Measurements from ENCODE around the gene C19orf25. TPM values are rescaled to one million over a fixed set of nuclear protein-coding genes. Genes with fewer than 3 reads are reported as not detected.
A peak's percentile ranks its signal among the peaks of the same experiment; 100 is the strongest.

The C19orf25 gene
- total and polyA plus RNA-seq, 2 of the 13 experiments (the other 11 are each of a cell fraction or from before 2014, with no cell fraction given), result 14.2 to 32.4 TPM

- no peak for FAIRE-seq
- H2AFZ ChIP-seq (ENCODE audit: low read length), result no peak overlapping the region
- ChIA-PET POLR2A (interaction anchor here (0.9 to 3.6 kb wide), 4 partner anchors 15 to 31 kb away, joined by 3 to 19 read pairs (median 4); partner anchors contain the start of genes PCSK4 and REEP6), CTCF (ENCODE audit: low intra/inter-chr PET ratio, low total read pairs) (no interaction called here)
- peak overlapping the region; percentile 76 for H3K4me2 ChIP-seq (ENCODE audit: low read depth, low read length)
- 17% methylated on average over 6 of the region's 28 CpGs for WGBS (ENCODE audit: low lambda C conversion rate)
- no peaks in the 10 kb centered on the region for H3K79me2 ChIP-seq (ENCODE audit: insufficient read depth, low read length)
- in situ Hi-C loops (cut with HindIII; ENCODE audit: extremely low pct_ligation_motif_present, low pct_unique_long_range_greater_than_20kb) (no loop called here), intact Hi-C loops (cut with micrococcal nuclease; ENCODE audit: unreplicated experiment) (no loop called here)
- no TSS peak for BruUV-seq (replicated peaks)
- H4K20me1 ChIP-seq (ENCODE audit: insufficient read depth, low read length), result peaks cover 12% of the 10 kb centered on the region
- H3K27me3 ChIP-seq (ENCODE audit: control insufficient read depth in 1 of 2, insufficient read depth in 2 of 2, low read length in 2 of 2), result no peaks in the 10 kb centered on the region
- DNase-seq (ENCODE audit: low spot score), result no peak
- peak; percentile 43 for ATAC-seq
- peak overlapping the region; percentile 41 to 69 (median 54); a peak in 5 of 6 replicates for H3K4me3 ChIP-seq (replicated peaks in 1 of 3; ENCODE audit: insufficient read depth in 1 of 3, low read depth in 2 of 3, low read length in 3 of 3)
- peaks cover 25% of the 10 kb centered on the region for H3K4me1 ChIP-seq (ENCODE audit: insufficient read depth, low read length)
- H3K9ac ChIP-seq (ENCODE audit: insufficient read depth, low read depth, low read length), result peak overlapping the region; percentile 42; the same call in 1 of the 2 replicates
- H3K36me3 ChIP-seq (replicated peaks in 1 of 2; ENCODE audit: control insufficient read depth in 1 of 2, insufficient read depth in 2 of 2, low read length in 2 of 2), result peaks cover 0 to under 1% of the 10 kb centered on the region in 2 experiments; a peak in 1 of 5 replicates
- no peaks in the 10 kb centered on the region for H3K9me3 ChIP-seq (ENCODE audit: low read length)
- no peak overlapping the region for H3K27ac ChIP-seq (ENCODE audit: extremely low read length, insufficient read depth, low read length)
- TF ChIP-seq ZNF891 (CRISPR knock-in tag; IDR thresholded peaks at IDR 0.05) (0 out of 2 replicates have a peak, but pooled peaks have one; percentile 25), NCOA1 (CRISPR knock-in tag; IDR thresholded peaks at IDR 0.05) (no peak), MYC (CRISPR knock-in tag; IDR thresholded peaks at IDR 0.05; ENCODE audit: borderline replicate concordance) (no peak), ZNF629 (CRISPR knock-in tag; conservative IDR thresholded peaks at IDR 0.05) (no peak), MIXL1 (CRISPR knock-in tag; IDR thresholded peaks at IDR 0.05) (no peak), RFXAP (CRISPR knock-in tag; IDR thresholded peaks at IDR 0.05; ENCODE audit: borderline replicate concordance) (no peak), CREB1 (IDR thresholded peaks at IDR 0.05) (no peak), CREB1 (CRISPR knock-in tag; IDR thresholded peaks at IDR 0.05) (no peak), SAFB2 (CRISPR knock-in tag; IDR thresholded peaks at IDR 0.05; ENCODE audit: borderline replicate concordance, low read depth) (no peak), ZNF350 (CRISPR knock-in tag; IDR thresholded peaks at IDR 0.05; ENCODE audit: borderline replicate concordance, low read depth) (0 out of 2 replicates have a peak, but pooled peaks have one; percentile 49), ZNF282 (IDR thresholded peaks at IDR 0.05; ENCODE audit: partially characterized antibody) (no peak), ZNF737 (CRISPR knock-in tag; IDR thresholded peaks at IDR 0.05; ENCODE audit: borderline replicate concordance) (no peak), SRF (IDR thresholded peaks at IDR 0.05; ENCODE audit: low read depth, low read length) (no peak), TAF15 (IDR thresholded peaks at IDR 0.05; ENCODE audit: low read depth, low read length, poor library complexity, severe bottlenecking) (peak; percentile 16), MEIS1 (CRISPR knock-in tag; IDR thresholded peaks at IDR 0.05; ENCODE audit: borderline replicate concordance) (0 out of 2 replicates have a peak, but pooled peaks have one; percentile 64), SMAD9 (CRISPR knock-in tag; IDR thresholded peaks at IDR 0.05) (no peak), NR2F1 (CRISPR knock-in tag; IDR thresholded peaks at IDR 0.05) (no peak), HNRNPL (IDR thresholded peaks at IDR 0.05; ENCODE audit: low read depth, low read length) (0 out of 2 replicates have a peak, but pooled peaks have one; percentile 8), ZNF75D (CRISPR knock-in tag; IDR thresholded peaks at IDR 0.05; ENCODE audit: borderline replicate concordance) (no peak)
- TF ChIP-seq, protein P1, sequence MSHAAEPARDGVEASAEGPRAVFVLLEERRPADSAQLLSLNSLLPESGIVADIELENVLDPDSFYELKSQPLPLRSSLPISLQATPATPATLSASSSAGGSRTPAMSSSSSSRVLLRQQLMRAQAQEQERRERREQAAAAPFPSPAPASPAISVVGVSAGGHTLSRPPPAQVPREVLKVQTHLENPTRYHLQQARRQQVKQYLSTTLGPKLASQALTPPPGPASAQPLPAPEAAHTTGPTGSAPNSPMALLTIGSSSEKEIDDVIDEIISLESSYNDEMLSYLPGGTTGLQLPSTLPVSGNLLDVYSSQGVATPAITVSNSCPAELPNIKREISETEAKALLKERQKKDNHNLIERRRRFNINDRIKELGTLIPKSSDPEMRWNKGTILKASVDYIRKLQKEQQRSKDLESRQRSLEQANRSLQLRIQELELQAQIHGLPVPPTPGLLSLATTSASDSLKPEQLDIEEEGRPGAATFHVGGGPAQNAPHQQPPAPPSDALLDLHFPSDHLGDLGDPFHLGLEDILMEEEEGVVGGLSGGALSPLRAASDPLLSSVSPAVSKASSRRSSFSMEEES (CRISPR knock-in tag; IDR thresholded peaks at IDR 0.05), result no peak
- TF ChIP-seq, protein P2, sequence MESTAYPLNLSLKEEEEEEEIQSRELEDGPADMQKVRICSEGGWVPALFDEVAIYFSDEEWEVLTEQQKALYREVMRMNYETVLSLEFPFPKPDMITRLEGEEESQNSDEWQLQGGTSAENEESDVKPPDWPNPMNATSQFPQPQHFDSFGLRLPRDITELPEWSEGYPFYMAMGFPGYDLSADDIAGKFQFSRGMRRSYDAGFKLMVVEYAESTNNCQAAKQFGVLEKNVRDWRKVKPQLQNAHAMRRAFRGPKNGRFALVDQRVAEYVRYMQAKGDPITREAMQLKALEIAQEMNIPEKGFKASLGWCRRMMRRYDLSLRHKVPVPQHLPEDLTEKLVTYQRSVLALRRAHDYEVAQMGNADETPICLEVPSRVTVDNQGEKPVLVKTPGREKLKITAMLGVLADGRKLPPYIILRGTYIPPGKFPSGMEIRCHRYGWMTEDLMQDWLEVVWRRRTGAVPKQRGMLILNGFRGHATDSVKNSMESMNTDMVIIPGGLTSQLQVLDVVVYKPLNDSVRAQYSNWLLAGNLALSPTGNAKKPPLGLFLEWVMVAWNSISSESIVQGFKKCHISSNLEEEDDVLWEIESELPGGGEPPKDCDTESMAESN (CRISPR knock-in tag; conservative IDR thresholded peaks at IDR 0.05), result no peak
- TF ChIP-seq, protein P3, sequence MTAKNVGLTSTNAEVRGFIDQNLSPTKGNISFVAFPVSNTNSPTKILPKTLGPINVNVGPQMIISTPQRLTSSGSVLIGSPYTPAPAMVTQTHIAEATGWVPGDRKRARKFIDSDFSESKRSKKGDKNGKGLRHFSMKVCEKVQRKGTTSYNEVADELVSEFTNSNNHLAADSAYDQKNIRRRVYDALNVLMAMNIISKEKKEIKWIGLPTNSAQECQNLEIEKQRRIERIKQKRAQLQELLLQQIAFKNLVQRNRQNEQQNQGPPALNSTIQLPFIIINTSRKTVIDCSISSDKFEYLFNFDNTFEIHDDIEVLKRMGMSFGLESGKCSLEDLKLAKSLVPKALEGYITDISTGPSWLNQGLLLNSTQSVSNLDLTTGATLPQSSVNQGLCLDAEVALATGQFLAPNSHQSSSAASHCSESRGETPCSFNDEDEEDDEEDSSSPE (CRISPR knock-in tag; IDR thresholded peaks at IDR 0.05), result no peak
These were observed 8.0 kb downstream of the C19orf25 start for GRCh38 chr19:1471010-1471514.
